HepG2 (cell line): Measurements from ENCODE around the gene ACSM3. TPM values are rescaled to one million over a fixed set of nuclear protein-coding genes. Genes with fewer than 3 reads are reported as not detected.

Experiments used
- DNMT3B ChIP-seq: conservative IDR thresholded peaks from 2 replicates; pipeline ENCODE4 v1.6.1; 2016; ENCODE audit warnings: missing biosample characterization, control low read depth
- EED ChIP-seq: sonication (generic); formaldehyde crosslinking; IDR thresholded peaks from 2 replicates; pipeline ENCODE4 v1.5.0; 2020; ENCODE audit warnings: mild to moderate bottlenecking, missing genetic modification reagents
- EP300 ChIP-seq, 3 experiments: sonication (generic) in 1 of 3; formaldehyde crosslinking in 1 of 3; IDR thresholded peaks; 2 replicates each; pipeline versions ENCODE4 v1.5.1 to v1.6.1; 2011 to 2020; ENCODE audit warnings: low read depth in 2 of 3, low read length in 2 of 3, borderline replicate concordance in 1 of 3, improper control_type of control experiment in 1 of 3, mild to moderate bottlenecking in 1 of 3, missing genetic modification reagents in 1 of 3, moderate library complexity in 1 of 3
- GMEB2 ChIP-seq: IDR thresholded peaks from 2 replicates; pipeline ENCODE4 v1.6.1; 2016; ENCODE audit warnings: missing biosample characterization, missing genetic modification reagents, low read depth
- GPN1 ChIP-seq: sonication (generic); formaldehyde crosslinking; IDR thresholded peaks from 2 replicates; pipeline ENCODE4 v1.5.1; 2020; ENCODE audit warnings: missing genetic modification reagents, borderline replicate concordance
- IKZF4 ChIP-seq: sonication (generic); formaldehyde crosslinking; IDR thresholded peaks from 2 replicates; pipeline ENCODE4 v1.5.1; 2020; ENCODE audit warnings: borderline replicate concordance, mild to moderate bottlenecking, low read depth, missing genetic modification reagents; ENCODE audit errors: not compliant biosample characterization
- NCOR1 ChIP-seq: fragments of 200-600 bp; sonication (generic); IDR thresholded peaks from 2 replicates; pipeline ENCODE4 v1.7.0; 2017; ENCODE audit warnings: antibody characterized with exemption, low read length, borderline replicate concordance
- PREB ChIP-seq: sonication (generic); formaldehyde crosslinking; IDR thresholded peaks from 2 replicates; pipeline ENCODE4 v1.4.0; 2020; ENCODE audit warnings: missing genetic modification reagents
- RBFOX2 ChIP-seq: fragments of 200-400 bp; formaldehyde crosslinking; IDR thresholded peaks from 2 replicates; pipeline ENCODE4 v1.6.1; 2017; ENCODE audit warnings: low read depth, mild to moderate bottlenecking, low read length
- RCOR2 ChIP-seq: IDR thresholded peaks from 2 replicates; pipeline ENCODE4 v1.6.1; 2016; ENCODE audit warnings: missing biosample characterization, missing genetic modification reagents
- RFX3 ChIP-seq: IDR thresholded peaks from 2 replicates; pipeline ENCODE4 v1.6.1; 2016; ENCODE audit warnings: missing biosample characterization, missing genetic modification reagents
- SIN3A ChIP-seq: IDR thresholded peaks from 2 replicates; pipeline ENCODE4 v1.6.1; 2011; ENCODE audit warnings: low read depth, mild to moderate bottlenecking, control low read depth, low read length, borderline replicate concordance
- STAT5B ChIP-seq: sonication (generic); formaldehyde crosslinking; IDR thresholded peaks from 2 replicates; pipeline ENCODE4 v1.4.0; 2020; ENCODE audit warnings: missing genetic modification reagents
- TFDP1 ChIP-seq: IDR thresholded peaks from 2 replicates; pipeline ENCODE4 v1.6.1; 2016; ENCODE audit warnings: missing compliant biosample characterization, missing genetic modification reagents, borderline replicate concordance
- ZBTB25 ChIP-seq: IDR thresholded peaks from 2 replicates; pipeline ENCODE4 v1.6.1; 2018; ENCODE audit warnings: missing genetic modification reagents
- ZFP90 ChIP-seq: sonication (generic); formaldehyde crosslinking; IDR thresholded peaks from 2 replicates; pipeline ENCODE4 v1.8.0; 2022; ENCODE audit warnings: missing genetic modification reagents, mild to moderate bottlenecking, inconsistent platforms, borderline replicate concordance
- ZNF343 ChIP-seq: sonication (generic); formaldehyde crosslinking; IDR thresholded peaks from 2 replicates; pipeline ENCODE4 v1.4.0; 2020; ENCODE audit warnings: mild to moderate bottlenecking, missing genetic modification reagents
- ZNF451 ChIP-seq: sonication (generic); formaldehyde crosslinking; IDR thresholded peaks from 2 replicates; pipeline ENCODE4 v1.5.0; 2020; ENCODE audit warnings: mild to moderate bottlenecking, missing genetic modification reagents
- ZNF839 ChIP-seq: sonication (generic); formaldehyde crosslinking; IDR thresholded peaks from 2 replicates; pipeline ENCODE4 v1.4.0; 2020; ENCODE audit warnings: missing genetic modification reagents, mild to moderate bottlenecking, borderline replicate concordance
- polyA plus RNA-seq, 8 experiments: library from polyadenylated mRNA; depleted of rRNA in 3 of 8; stranded (reverse) in 7 of 8; unstranded in 1 of 8; fragments of >200 nt; fragmentation: Illumina TruSeq in 4 of 8; extraction: Trizol in 4 of 8; gene quantifications; 2 replicates each; pipeline versions ENCODE4 v1.2.1 to v1.2.3, GENCODE V29; 2011 to 2016; ENCODE audit warnings: low read depth in 4 of 8, missing spikeins in 1 of 8, mixed read lengths in 1 of 8; ENCODE audit not compliant: insufficient read depth in 1 of 8
- total RNA-seq, 5 experiments: library from RNA; depleted of rRNA; stranded (reverse); fragments of >200 nt; fragmentation: Illumina TruSeq; extraction: Trizol; gene quantifications; 2 replicates each; pipeline ENCODE4 v1.2.3, GENCODE V29; 2016; ENCODE audit warnings: low read depth in 1 of 5
- TF ChIP-seq, protein P1 (sequence below): sonication (generic); formaldehyde crosslinking; conservative IDR thresholded peaks from 2 replicates; pipeline ENCODE4 v1.5.0; 2020; ENCODE audit warnings: missing genetic modification reagents
- TF ChIP-seq, protein P2 (sequence below): sonication (generic); formaldehyde crosslinking; IDR thresholded peaks from 2 replicates; pipeline ENCODE4 v1.4.0; 2020; ENCODE audit warnings: missing genetic modification reagents, borderline replicate concordance

The ACSM3 gene
- total and polyA plus RNA-seq, 2 of the 13 experiments (the other 11 are each of a cell fraction or from before 2014, with no cell fraction given), result 74.0 to 108 TPM

DNA sequence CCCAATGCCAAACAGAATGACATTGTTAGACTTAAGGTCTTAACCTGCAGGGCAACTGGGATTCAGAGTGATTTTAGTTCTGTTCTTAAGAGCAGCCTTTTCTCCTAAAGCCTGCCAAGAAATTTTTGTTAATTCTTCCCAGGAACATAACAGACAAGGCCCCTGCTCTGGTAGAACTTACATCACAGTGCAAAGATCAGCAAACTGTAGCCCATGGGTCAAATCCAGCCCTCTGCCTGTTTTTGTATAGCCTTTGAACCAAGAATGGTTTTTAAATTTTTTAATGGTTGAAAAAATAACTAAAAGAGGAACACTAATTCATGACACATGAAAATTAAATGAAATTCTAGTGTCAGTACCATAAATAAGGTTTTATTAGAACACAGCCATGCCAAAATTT is 3.8 kb downstream of the ACSM3 start (continued):
- TF ChIP-seq GMEB2 (CRISPR knock-in tag) (no peak), SIN3A (no peak), IKZF4 (CRISPR knock-in tag) (no peak), ZFP90 (CRISPR knock-in tag) (no peak), GPN1 (CRISPR knock-in tag) (no peak), EP300 (IDR thresholded peaks at IDR 0.05; ENCODE audit: low read depth in 2 of 2, low read length in 2 of 2) (peak in 1 of 2 experiments; percentile 29; a peak in 1 of 4 replicates), EP300 (CRISPR knock-in tag; IDR thresholded peaks at IDR 0.05; ENCODE audit: borderline replicate concordance) (no peak), ZNF451 (no peak), NCOR1 (peak; percentile 72; the same call in 1 of the 2 replicates), RBFOX2 (no peak), RCOR2 (CRISPR knock-in tag) (no peak), ZBTB25 (CRISPR knock-in tag) (no peak), ZNF343 (CRISPR knock-in tag) (no peak), TFDP1 (no peak), RFX3 (CRISPR knock-in tag) (no peak), STAT5B (CRISPR knock-in tag) (no peak), PREB (no peak), EED (CRISPR knock-in tag) (no peak), ZNF839 (CRISPR knock-in tag) (no peak), DNMT3B (CRISPR knock-in tag) (no peak)
- TF ChIP-seq, protein P1, sequence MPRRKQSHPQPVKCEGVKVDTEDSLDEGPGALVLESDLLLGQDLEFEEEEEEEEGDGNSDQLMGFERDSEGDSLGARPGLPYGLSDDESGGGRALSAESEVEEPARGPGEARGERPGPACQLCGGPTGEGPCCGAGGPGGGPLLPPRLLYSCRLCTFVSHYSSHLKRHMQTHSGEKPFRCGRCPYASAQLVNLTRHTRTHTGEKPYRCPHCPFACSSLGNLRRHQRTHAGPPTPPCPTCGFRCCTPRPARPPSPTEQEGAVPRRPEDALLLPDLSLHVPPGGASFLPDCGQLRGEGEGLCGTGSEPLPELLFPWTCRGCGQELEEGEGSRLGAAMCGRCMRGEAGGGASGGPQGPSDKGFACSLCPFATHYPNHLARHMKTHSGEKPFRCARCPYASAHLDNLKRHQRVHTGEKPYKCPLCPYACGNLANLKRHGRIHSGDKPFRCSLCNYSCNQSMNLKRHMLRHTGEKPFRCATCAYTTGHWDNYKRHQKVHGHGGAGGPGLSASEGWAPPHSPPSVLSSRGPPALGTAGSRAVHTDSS (CRISPR knock-in tag), result no peak
- TF ChIP-seq, protein P2, sequence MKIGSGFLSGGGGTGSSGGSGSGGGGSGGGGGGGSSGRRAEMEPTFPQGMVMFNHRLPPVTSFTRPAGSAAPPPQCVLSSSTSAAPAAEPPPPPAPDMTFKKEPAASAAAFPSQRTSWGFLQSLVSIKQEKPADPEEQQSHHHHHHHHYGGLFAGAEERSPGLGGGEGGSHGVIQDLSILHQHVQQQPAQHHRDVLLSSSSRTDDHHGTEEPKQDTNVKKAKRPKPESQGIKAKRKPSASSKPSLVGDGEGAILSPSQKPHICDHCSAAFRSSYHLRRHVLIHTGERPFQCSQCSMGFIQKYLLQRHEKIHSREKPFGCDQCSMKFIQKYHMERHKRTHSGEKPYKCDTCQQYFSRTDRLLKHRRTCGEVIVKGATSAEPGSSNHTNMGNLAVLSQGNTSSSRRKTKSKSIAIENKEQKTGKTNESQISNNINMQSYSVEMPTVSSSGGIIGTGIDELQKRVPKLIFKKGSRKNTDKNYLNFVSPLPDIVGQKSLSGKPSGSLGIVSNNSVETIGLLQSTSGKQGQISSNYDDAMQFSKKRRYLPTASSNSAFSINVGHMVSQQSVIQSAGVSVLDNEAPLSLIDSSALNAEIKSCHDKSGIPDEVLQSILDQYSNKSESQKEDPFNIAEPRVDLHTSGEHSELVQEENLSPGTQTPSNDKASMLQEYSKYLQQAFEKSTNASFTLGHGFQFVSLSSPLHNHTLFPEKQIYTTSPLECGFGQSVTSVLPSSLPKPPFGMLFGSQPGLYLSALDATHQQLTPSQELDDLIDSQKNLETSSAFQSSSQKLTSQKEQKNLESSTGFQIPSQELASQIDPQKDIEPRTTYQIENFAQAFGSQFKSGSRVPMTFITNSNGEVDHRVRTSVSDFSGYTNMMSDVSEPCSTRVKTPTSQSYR (CRISPR knock-in tag), result no peak
